ENCODE measurements around the gene XPO5.
A peak's percentile ranks its signal among the peaks of the same experiment; 100 is the strongest.
"Not testable (repeated sequence)": the region's sequence is repeated elsewhere in the genome, so short reads cannot be mapped to it uniquely, and the experiment has no call there.

Gene XPO5

GRCh38 chr6:43516367-43516696, 59.5 kb downstream of the XPO5 start:
- no peak for DNase-seq

GRCh38 chr6:43515808-43516207, 60.0 kb downstream of the XPO5 start:
- DNase-seq: no peak

DNA sequence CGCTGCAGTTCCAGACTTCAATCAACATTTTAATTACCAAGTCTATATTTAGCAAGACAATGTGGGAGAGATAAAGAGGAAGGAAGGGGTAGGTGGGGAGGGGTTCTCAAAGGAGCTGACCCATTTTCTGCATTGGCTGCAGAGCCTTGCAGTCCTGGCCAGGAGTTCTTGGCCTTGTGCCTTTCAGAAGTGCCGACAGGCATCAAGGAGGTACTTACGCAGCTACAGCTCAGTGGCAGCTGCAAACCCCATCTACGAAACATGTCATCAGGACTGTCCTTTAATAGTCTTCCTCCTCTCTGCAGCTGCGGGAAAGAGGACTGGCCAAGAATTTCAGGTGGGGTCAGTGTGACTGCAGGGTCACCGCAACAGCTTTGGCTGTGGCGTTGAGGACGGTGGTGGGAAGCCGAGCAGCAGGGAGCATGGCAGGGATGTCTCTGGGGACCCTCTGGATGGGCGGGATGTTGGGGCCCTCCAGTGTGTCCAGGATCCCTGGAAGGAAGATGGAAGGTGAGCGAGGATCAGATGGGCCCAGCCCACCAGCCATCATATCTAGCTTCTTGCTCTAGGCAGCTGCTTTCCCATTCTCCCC, 63.9 kb downstream of the XPO5 start:
- no peak for DNase-seq

DNA sequence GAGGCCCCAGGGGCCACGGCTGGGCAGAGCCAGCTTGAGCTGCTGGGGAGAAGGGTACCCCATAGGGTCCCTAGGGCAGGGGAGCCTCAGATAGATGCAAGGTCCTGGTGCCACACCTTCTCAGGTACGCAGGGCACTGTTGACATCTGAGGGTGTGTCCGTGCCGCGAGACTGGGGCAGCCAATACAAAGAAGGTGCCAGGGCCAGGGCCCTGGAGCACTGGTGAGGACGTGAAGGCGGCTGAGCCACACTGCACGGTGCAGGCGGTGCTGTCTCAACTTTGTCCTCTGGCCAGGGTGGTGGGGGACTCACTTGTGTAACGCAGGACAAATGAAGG, 65.0 kb downstream of the XPO5 start:
- no peak for DNase-seq

DNA sequence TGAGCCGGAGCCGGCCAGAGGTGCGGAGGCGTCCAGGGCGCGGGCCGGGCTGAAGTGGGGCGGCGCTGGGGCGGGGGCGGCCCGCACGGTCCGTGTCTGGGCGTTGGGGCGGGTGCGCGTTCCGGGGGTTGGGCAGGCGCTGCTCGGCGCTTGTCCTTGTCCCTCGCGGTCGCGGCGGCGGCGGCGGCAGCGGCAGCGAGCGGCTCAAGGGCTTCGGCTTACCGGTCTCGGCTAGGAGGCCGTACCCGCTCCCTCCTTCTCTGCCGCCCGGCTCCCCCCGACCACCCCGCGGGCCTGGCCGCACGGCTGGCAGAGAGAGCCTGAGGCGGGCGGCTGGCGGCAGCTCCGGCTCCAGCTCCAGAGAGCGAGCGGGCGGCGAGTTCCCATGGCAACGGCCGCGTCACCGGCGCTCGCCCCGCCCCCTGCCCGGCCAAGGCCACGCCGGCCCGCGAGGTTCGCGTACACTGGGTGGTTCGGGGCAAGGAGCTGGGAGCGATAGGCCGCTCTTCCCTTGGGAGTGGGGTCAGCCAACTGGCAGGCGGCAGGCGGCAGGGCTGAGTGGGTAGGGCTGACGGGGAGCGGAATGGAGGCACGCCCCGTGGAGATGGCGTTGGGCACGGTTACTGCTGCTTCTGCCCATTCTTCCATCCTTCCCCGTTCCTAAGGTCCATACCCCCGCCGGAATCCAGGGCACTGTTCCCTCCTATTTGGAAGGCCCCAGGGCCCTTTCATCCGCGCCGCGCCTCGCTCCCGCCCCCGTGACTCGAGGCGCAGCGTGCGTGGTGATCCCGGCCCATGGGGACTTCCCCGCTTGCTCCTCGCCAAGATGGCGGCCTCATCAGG, 65.6 kb downstream of the XPO5 start, which contains the start of gene LRRC73:
Gene LRRC73, minus strand, starts transcription at position 363 of the 843 bp plus-strand sequence. CDS start 561 bp downstream, outside the sequence.
- DNase-seq: peak; percentile 71

- no peak for DNase-seq
Measured at GRCh38 chr6:43509142-43509983, 66.5 kb downstream of the XPO5 start.

DNA sequence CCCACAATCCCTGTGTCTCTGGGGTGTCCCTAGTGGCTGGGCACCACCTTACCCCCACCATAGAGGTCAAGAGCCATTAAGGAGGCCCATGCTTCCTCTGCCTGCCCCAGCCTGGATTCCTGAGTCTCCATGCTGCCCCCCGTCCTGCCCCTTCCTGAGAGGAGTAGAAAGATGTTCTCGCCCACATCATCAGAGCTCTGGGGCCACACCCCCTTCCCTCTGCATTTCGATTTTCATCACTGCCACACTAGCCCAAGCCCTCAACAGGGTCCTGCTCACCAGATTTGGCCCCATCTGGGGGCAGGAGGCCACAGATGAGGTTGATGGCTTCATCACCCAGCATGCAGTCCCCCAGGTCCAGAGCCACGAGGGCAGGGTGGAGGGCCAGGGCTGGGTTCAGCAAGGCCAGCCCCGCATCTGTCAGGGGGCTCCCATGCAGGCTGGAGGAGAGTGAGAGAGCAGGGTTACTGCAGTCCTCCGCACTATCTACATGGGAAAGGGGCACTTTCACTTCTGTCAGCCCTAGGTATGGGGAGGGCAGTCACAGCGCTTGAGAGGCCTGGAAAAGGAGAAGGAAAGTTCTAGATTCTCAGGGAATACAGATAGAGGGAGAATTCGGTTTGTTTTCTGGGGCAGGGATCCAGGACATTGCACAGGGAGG, 67.2 kb downstream of the XPO5 start:
- no peak for DNase-seq

GRCh38 chr6:43506667-43507471, 69.0 kb downstream of the XPO5 start:
- DNase-seq: peak; percentile 69

- DNase-seq: no peak
Measured at GRCh38 chr6:43506171-43506570, 69.7 kb downstream of the XPO5 start.

DNA sequence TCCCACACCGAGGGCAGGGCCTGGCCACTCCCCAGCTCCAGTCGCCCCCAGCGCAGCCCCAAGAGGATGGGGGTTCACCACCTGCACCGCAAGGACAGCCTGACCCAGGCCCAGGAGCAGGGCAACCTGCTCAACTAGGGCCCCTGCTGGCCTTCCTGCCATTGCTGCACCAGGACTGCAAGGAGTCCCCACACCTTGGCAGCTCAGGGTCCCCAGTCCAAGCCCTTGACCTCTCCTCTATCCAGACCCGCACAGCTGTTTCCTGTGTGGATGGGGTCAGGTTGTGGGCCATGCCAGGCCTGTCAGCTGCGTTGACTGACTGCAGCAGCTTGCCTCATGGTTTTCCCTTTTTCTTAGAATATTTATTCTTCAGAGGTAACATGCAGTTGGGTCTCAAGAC, 70.1 kb downstream of the XPO5 start:
- DNase-seq: no peak

DNA sequence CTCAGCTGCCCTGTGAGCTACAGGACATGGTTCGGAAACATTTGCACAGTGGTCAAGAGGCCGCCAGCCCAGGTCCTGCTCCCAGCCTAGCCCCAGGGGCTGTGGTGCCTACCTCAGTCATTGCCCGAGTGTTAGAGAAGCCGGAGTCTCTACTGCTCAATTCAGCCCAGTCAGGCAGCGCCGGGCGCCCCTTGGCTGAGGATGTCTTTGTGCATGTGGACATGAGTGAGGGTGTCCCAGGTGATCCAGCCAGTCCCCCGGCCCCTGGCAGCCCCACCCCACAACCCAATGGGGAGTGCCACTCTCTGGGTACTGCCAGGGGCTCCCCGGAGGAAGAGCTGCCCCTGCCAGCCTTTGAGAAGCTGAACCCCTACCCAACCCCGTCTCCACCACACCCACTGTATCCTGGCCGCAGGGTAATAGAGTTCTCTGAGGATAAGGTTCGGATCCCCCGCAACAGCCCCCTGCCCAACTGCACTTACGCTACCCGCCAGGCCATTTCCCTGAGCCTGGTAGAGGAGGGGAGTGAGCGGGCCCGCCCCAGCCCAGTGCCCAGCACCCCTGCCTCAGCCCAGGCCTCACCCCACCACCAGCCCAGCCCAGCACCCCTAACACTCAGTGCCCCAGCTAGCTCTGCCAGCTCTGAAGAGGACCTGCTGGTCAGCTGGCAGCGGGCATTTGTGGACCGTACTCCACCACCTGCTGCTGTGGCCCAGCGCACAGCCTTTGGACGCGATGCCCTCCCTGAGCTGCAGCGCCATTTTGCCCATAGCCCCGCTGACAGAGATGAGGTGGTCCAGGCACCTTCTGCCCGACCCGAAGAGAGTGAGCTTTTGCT, 70.9 kb downstream of the XPO5 start:
- DNase-seq: no peak

GRCh38 chr6:43503443-43503842, 72.4 kb downstream of the XPO5 start:
- no peak for DNase-seq

DNA sequence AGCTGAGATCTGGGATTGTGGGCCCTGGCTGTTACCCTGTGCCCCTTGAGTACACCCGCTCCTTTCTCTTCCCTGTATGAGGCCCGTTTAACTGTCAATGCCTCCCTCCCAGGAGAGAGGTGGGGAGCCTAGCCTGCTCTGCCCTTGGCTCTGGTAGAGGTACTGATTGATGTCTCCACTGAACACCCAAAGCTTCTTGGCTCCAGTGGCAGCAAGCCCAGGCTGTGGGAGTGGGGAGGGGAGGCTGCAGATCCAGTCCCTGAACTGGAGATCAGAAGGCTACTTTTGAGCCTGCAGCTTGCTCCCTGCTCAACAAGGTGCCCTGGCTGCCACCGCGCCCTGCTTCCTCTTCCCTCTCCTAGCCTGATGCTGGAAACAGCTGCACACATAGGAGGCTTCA, 73.2 kb downstream of the XPO5 start:
- no peak for DNase-seq

DNA sequence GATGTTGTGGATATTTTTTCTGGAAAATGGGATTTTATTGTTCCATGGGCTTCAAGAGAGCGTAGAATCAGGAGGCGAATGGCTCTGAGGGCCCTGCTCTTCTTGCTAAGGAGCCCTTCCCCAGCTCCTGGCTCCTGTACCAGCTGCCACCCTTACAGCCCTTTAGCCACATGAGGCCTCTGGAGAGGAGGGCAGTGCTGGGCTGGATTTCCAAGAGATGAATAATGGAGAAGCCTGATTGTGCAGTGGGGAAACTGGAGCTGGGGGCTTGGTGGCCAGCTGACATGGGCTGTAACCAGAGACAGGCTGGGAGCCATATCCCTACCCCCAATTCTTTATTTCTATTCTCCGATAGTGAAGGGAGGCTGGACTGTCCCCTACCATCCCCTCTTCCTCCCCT, 74.9 kb downstream of the XPO5 start:
- no peak for DNase-seq

DNA sequence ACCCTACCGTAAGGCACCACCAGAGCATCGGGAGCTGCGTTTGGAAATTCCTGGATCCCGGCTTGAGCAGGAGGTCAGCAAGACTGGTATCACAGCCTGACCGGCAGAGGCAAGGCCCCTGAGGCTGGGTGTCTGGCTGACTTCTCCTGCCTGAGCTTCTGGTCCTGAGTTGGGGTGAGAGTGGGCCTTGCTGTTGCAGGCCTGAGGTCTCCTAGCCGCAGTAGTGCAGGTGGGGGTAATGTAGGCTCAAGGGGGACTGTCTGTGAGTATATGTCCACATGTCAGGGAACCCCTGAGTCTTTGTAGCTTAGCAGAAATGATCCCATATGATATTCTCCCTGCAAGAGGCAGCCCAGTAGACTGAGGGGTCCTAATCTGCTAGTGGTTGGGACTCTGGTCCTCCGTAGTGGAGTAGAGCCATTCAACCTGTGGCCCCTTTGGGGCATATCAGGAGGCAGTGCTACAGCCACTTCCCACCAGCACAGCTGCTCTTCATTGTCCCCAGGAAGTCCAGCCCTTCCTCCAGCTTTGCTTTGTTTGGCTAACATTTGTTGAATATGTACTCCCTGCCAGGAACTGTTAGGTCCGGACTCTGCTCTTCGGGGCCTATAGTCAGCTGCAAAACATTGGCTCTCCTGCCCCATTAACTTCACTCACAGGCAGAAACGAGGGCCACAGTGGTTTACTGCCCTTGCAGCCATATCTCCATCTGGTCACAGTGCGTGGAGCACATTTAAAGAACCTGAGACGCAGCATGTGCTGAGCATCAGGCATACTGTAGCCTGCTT, 76.6 kb downstream of the XPO5 start:
- DNase-seq: no peak

GRCh38 chr6:43498291-43498690, 77.5 kb downstream of the XPO5 start:
- not testable (repeated sequence) for DNase-seq

- DNase-seq: no peak
Measured at GRCh38 chr6:43497689-43498088, 78.1 kb downstream of the XPO5 start.

DNA sequence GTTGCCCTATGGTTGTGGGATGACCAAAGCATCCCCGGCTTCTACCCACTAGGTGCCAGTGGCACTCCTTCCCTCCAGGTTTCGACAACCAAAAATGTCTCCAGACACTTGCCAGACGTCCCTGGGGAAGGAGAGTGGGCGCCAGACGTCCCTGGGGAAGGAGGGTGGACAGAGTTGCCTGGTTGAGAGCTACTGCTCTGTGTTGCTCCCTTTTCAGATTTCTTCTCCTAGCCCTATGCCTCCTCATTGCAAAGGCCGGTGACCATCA, 78.8 kb downstream of the XPO5 start:
- no peak for DNase-seq

- peak; percentile 47 for DNase-seq
Measured at GRCh38 chr6:43496370-43497128, 79.3 kb downstream of the XPO5 start.

- no peak for DNase-seq
Measured at GRCh38 chr6:43495409-43495941, 80.4 kb downstream of the XPO5 start.

Data from fibroblast of upper back skin (primary cell).